ENCODE measurements around the gene INF2.

Gene INF2

GRCh38 chr14:104689881-104690711 is 678 bp downstream of the INF2 start:
- DNase-seq (ENCODE audit: low read depth) = no peak

GRCh38 chr14:104690861-104691455 is 1.5 kb downstream of the INF2 start:
- no peak for DNase-seq (ENCODE audit: low read depth)

- DNase-seq (ENCODE audit: low read depth) = no peak
These were observed 2.3 kb downstream of the INF2 start for GRCh38 chr14:104691546-104692260.

- no peak for DNase-seq (ENCODE audit: low read depth)
These were observed 3.0 kb downstream of the INF2 start for GRCh38 chr14:104692261-104692938.

GRCh38 chr14:104692939-104693315 is 3.5 kb downstream of the INF2 start:
- DNase-seq (ENCODE audit: low read depth) = no peak

GRCh38 chr14:104693482-104694431 is 4.3 kb downstream of the INF2 start:
- no peak for DNase-seq (ENCODE audit: low read depth)

GRCh38 chr14:104694475-104694950 is 5.1 kb downstream of the INF2 start:
- no peak for DNase-seq (ENCODE audit: low read depth)

- no peak for DNase-seq (ENCODE audit: low read depth)
These were observed 5.7 kb downstream of the INF2 start for GRCh38 chr14:104694991-104695659.

GRCh38 chr14:104695660-104696000 is 6.2 kb downstream of the INF2 start:
- no peak for DNase-seq (ENCODE audit: low read depth)

GRCh38 chr14:104696671-104697316 is 7.4 kb downstream of the INF2 start:
- no peak for DNase-seq (ENCODE audit: low read depth)

GRCh38 chr14:104697317-104697703 is 7.9 kb downstream of the INF2 start:
- no peak for DNase-seq (ENCODE audit: low read depth)

GRCh38 chr14:104697892-104698583 is 8.6 kb downstream of the INF2 start:
- peak; percentile 27 for DNase-seq (ENCODE audit: low read depth)

GRCh38 chr14:104698688-104699425 is 9.4 kb downstream of the INF2 start:
- no peak for DNase-seq (ENCODE audit: low read depth)

GRCh38 chr14:104699426-104699748 is 10.0 kb downstream of the INF2 start:
- no peak for DNase-seq (ENCODE audit: low read depth)

GRCh38 chr14:104700225-104700651 is 10.8 kb downstream of the INF2 start:
- DNase-seq (ENCODE audit: low read depth) = no peak

GRCh38 chr14:104700747-104701217 is 11.4 kb downstream of the INF2 start:
- DNase-seq (ENCODE audit: low read depth) = no peak

- no peak for DNase-seq (ENCODE audit: low read depth)
These were observed 12.1 kb downstream of the INF2 start for GRCh38 chr14:104701383-104702076.

GRCh38 chr14:104702106-104702505 is 12.7 kb downstream of the INF2 start:
- no peak for DNase-seq (ENCODE audit: low read depth)

Measured in fibroblast of gingiva (primary cell).